Loucy (cell line): ENCODE measurements around the gene WWTR1.

Experiments
- H2AFZ ChIP-seq: fragments of 200-600 bp; sonication (generic); 2 replicates; pipeline ENCODE4 v1.6.0; 2016; ENCODE audit warnings: antibody characterized with exemption, mild to moderate bottlenecking, low read length, moderate library complexity
- H3F3A ChIP-seq: fragments of 200-600 bp; 2 replicates; pipeline ENCODE4 v1.6.0; 2016; ENCODE audit warnings: antibody characterized with exemption, low read depth, mild to moderate bottlenecking
- H3K27me3 ChIP-seq: fragments of 200-600 bp; sonication (generic); 2 replicates; pipeline ENCODE4 v1.6.1; 2014; ENCODE audit warnings: low read length, mild to moderate bottlenecking; ENCODE audit not compliant: insufficient read depth, poor library complexity, severe bottlenecking
- H3K36me3 ChIP-seq: fragments of 200-600 bp; sonication (generic); 2 replicates; pipeline ENCODE4 v1.6.1; 2016; ENCODE audit warnings: low read length; ENCODE audit not compliant: insufficient read depth
- H3K4me1 ChIP-seq: fragments of 200-600 bp; sonication (generic); 2 replicates; pipeline ENCODE4 v1.5.1; 2014; ENCODE audit warnings: low read length, mild to moderate bottlenecking; ENCODE audit not compliant: insufficient read depth, poor library complexity, severe bottlenecking
- H3K4me2 ChIP-seq: fragments of 200-600 bp; sonication (generic); 2 replicates; pipeline ENCODE4 v1.6.0; 2014; ENCODE audit warnings: antibody characterized with exemption, low read length, low read depth, mild to moderate bottlenecking; ENCODE audit not compliant: poor library complexity, severe bottlenecking
- H3K4me3 ChIP-seq: fragments of 200-600 bp; sonication (generic); 2 replicates; pipeline ENCODE4 v1.5.1; 2014; ENCODE audit warnings: low read length, mild to moderate bottlenecking, mixed read lengths; ENCODE audit not compliant: poor library complexity, severe bottlenecking
- H3K79me2 ChIP-seq: fragments of 200-600 bp; sonication (generic); 2 replicates; pipeline ENCODE4 v1.6.1; 2014; ENCODE audit warnings: low read length; ENCODE audit not compliant: insufficient read depth
- H3K9ac ChIP-seq: fragments of 200-600 bp; sonication (generic); 2 replicates; pipeline ENCODE4 v1.6.0; 2014; ENCODE audit warnings: mild to moderate bottlenecking, low read depth, low read length, moderate library complexity; ENCODE audit not compliant: poor library complexity, severe bottlenecking
- H3K9me2 ChIP-seq: fragments of 200-600 bp; sonication (generic); replicated peaks from 2 replicates; pipeline ENCODE4 v1.6.1; 2016; ENCODE audit warnings: low read depth, low read length, mixed read lengths
- H3K9me3 ChIP-seq: fragments of 200-600 bp; sonication (generic); 2 replicates; pipeline ENCODE4 v1.6.1; 2014; ENCODE audit warnings: mild to moderate bottlenecking, antibody characterized with exemption, low read length, low read depth; ENCODE audit not compliant: insufficient read depth
- H4K20me1 ChIP-seq: fragments of 200-600 bp; sonication (generic); 2 replicates; pipeline ENCODE4 v1.6.0; 2014; ENCODE audit warnings: antibody characterized with exemption, low read length, mild to moderate bottlenecking; ENCODE audit not compliant: insufficient read depth, poor library complexity, severe bottlenecking
- EZH2phosphoT487 ChIP-seq: fragments of 200-600 bp; IDR thresholded peaks from 2 replicates; pipeline ENCODE4 v1.6.1; 2018; ENCODE audit warnings: antibody characterized with exemption, mild to moderate bottlenecking, moderate library complexity, borderline replicate concordance
- TF ChIP-seq, protein P1 (sequence below): fragments of 200-600 bp; sonication (generic); conservative IDR thresholded peaks from 2 replicates; pipeline ENCODE4 v1.5.1; 2014; ENCODE audit warnings: mild to moderate bottlenecking, antibody characterized with exemption, low read length

Gene WWTR1

DNA sequence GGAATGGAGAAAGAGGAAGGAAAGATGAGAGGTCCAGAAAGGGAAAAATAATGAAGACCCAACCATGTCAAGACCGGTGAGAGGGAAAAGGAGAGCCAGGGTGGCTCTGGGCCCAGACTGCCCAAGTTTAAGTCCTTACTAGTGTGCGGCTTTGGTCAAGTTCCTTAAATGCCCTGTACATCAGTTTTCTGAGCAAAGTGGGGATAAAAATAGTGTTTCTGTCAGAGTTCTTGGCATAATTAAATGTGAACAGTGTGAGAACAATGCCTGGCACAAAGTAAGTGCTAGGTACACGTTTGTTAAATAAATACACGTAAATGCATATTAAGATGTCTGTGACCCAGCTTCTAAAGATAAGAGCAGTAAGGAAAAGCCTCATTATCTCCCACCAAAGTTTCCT is 23.8 kb downstream of the WWTR1 start:
- no peaks in the 10 kb centered on the region for H3K36me3 ChIP-seq
- no peaks in the 10 kb centered on the region for H3F3A ChIP-seq
- TF ChIP-seq, protein P1, sequence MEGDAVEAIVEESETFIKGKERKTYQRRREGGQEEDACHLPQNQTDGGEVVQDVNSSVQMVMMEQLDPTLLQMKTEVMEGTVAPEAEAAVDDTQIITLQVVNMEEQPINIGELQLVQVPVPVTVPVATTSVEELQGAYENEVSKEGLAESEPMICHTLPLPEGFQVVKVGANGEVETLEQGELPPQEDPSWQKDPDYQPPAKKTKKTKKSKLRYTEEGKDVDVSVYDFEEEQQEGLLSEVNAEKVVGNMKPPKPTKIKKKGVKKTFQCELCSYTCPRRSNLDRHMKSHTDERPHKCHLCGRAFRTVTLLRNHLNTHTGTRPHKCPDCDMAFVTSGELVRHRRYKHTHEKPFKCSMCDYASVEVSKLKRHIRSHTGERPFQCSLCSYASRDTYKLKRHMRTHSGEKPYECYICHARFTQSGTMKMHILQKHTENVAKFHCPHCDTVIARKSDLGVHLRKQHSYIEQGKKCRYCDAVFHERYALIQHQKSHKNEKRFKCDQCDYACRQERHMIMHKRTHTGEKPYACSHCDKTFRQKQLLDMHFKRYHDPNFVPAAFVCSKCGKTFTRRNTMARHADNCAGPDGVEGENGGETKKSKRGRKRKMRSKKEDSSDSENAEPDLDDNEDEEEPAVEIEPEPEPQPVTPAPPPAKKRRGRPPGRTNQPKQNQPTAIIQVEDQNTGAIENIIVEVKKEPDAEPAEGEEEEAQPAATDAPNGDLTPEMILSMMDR, result no peak
- TF ChIP-seq EZH2phosphoT487, result no peak
- H3K9me2 ChIP-seq, result no peaks in the 10 kb centered on the region
- no peak overlapping the region for H3K9ac ChIP-seq
- H2AFZ ChIP-seq, result no peak overlapping the region
- no peak overlapping the region for H3K4me3 ChIP-seq
- H3K79me2 ChIP-seq, result no peaks in the 10 kb centered on the region
- H3K4me2 ChIP-seq, result no peak overlapping the region
- no peaks in the 10 kb centered on the region for H3K27me3 ChIP-seq
- H4K20me1 ChIP-seq, result no peaks in the 10 kb centered on the region
- no peaks in the 10 kb centered on the region for H3K9me3 ChIP-seq
- H3K4me1 ChIP-seq, result no peaks in the 10 kb centered on the region

GRCh38 chr3:149632225-149632624 is 25.6 kb downstream of the WWTR1 start:
- no peaks in the 10 kb centered on the region for H3K27me3 ChIP-seq
- no peak overlapping the region for H3K4me3 ChIP-seq
- H3K9me3 ChIP-seq, result no peaks in the 10 kb centered on the region
- H3K4me2 ChIP-seq, result no peak overlapping the region
- H3K9me2 ChIP-seq, result no peaks in the 10 kb centered on the region
- H2AFZ ChIP-seq, result no peak overlapping the region
- no peaks in the 10 kb centered on the region for H3K4me1 ChIP-seq
- H3K9ac ChIP-seq, result no peak overlapping the region
- no peaks in the 10 kb centered on the region for H3K79me2 ChIP-seq
- H3K36me3 ChIP-seq, result no peaks in the 10 kb centered on the region
- H3F3A ChIP-seq, result no peaks in the 10 kb centered on the region
- no peaks in the 10 kb centered on the region for H4K20me1 ChIP-seq
- no peak for TF ChIP-seq EZH2phosphoT487
- TF ChIP-seq, protein P1, result no peak

GRCh38 chr3:149630806-149631205 is 27.0 kb downstream of the WWTR1 start:
- Histone ChIP-seq H3K9me2 (no peaks in the 10 kb centered on the region), H3K4me1 (no peaks in the 10 kb centered on the region), H4K20me1 (no peaks in the 10 kb centered on the region), H3K36me3 (no peaks in the 10 kb centered on the region), H3K27me3 (no peaks in the 10 kb centered on the region), H2AFZ (no peak overlapping the region), H3K4me2 (no peak overlapping the region), H3K4me3 (no peak overlapping the region), H3K79me2 (no peaks in the 10 kb centered on the region), H3K9ac (no peak overlapping the region), H3F3A (no peaks in the 10 kb centered on the region), H3K9me3 (no peaks in the 10 kb centered on the region)
- no peak for TF ChIP-seq EZH2phosphoT487
- TF ChIP-seq, protein P1, result no peak
